Measurements from ENCODE around the gene PCDHA9.
"Not testable (repeated sequence)": the region's sequence is repeated elsewhere in the genome, so short reads cannot be mapped to it uniquely, and the experiment has no call there.

- TF ChIP-seq CTCF, POLR2A, POLR2AphosphoS5 (IDR thresholded peaks at IDR 0.05): not testable (repeated sequence)
Observed at GRCh38 chr5:140848139-140849102, at the start of gene PCDHA9.

Data from gastroesophageal sphincter (tissue), 3 donors.